ENCODE data around the gene EVL. TPM values are rescaled to one million over a fixed set of nuclear protein-coding genes. Genes with fewer than 3 reads are reported as not detected.
A peak's percentile ranks its signal among the peaks of the same experiment; 100 is the strongest.

Gene EVL
- total RNA-seq, 4 donors from 2014 or later, result 22.8 to 86.4 (median 45.2) TPM

DNA sequence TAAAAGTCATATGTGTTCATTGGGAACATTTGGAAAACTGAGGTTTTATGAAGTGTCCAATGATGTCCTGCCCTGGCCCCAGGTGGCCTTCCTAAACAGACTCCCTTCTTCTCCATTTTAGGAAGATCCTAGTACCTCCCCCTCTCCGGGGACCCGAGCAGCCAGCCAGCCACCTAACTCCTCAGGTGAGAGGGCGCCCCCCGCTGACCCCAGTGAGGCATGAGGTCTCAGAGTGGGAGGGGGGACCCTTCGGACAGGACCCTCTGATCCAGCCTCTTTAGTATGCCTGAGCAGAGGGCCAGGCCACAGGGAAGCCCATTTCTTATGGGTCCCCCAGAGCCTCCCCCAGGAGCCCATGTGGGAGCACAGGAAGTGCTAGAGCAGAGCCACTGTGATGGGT lies 70.6 kb downstream of the EVL start:
- no peak for DNase-seq
- intact Hi-C loops (cut with DNase I; ENCODE audit: low total_unique reads) (no loop called here), in situ Hi-C loops (cut with MboI; ENCODE audit: low pct_ligation_motif_present in 1 of 4, low pct_unique_long_range_greater_than_20kb in 1 of 4, low sequenced_read_pairs in 3 of 4) (no loop called here)
- Histone ChIP-seq H3K36me3 (no peaks in the 10 kb centered on the region), H3K27me3 (no peaks in the 10 kb centered on the region), H3K4me3 (no peak overlapping the region), H3K9me3 (no peaks in the 10 kb centered on the region), H3K4me1 (peaks cover 0 to 11% (median 7%) of the 10 kb centered on the region in 4 donors), H3K27ac (no peak overlapping the region)
- 87% methylated on average over 5 of the region's 5 CpGs; no CpG with 5 or more reads in 1 of the 2 donors for WGBS, 2 donors (ENCODE audit: low coverage in 1 of 2)
- TF ChIP-seq POLR2AphosphoS5 (IDR thresholded peaks at IDR 0.05), result no peak
- no peak for TF ChIP-seq EP300 (IDR thresholded peaks at IDR 0.05; ENCODE audit: low read depth)
- TF ChIP-seq, protein P1, sequence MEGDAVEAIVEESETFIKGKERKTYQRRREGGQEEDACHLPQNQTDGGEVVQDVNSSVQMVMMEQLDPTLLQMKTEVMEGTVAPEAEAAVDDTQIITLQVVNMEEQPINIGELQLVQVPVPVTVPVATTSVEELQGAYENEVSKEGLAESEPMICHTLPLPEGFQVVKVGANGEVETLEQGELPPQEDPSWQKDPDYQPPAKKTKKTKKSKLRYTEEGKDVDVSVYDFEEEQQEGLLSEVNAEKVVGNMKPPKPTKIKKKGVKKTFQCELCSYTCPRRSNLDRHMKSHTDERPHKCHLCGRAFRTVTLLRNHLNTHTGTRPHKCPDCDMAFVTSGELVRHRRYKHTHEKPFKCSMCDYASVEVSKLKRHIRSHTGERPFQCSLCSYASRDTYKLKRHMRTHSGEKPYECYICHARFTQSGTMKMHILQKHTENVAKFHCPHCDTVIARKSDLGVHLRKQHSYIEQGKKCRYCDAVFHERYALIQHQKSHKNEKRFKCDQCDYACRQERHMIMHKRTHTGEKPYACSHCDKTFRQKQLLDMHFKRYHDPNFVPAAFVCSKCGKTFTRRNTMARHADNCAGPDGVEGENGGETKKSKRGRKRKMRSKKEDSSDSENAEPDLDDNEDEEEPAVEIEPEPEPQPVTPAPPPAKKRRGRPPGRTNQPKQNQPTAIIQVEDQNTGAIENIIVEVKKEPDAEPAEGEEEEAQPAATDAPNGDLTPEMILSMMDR (IDR thresholded peaks at IDR 0.05), result no peak
- no peak for TF ChIP-seq POLR2A (IDR thresholded peaks at IDR 0.05)

DNA sequence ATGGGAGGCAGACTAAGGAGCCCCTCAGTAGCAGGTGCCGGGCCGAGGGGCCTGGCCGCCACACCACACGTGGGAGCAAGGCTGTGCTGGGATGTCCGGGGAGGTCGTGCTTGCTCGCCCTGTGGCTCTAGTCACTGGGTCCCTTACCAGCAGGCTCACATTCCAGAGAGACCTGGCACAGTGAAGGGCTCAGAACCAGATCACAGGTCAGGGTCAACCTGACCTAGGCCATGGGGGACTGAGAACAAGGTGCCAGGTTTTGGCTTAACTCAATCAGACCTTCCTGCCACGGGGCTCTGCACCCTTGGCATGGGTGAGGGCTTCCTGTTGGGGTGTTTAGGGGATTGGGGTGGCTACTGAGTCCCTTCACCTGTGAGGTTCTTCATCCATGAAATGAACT lies 72.0 kb downstream of the EVL start:
- 80% methylated on average over 7 of the region's 8 CpGs; no CpG with 5 or more reads in 1 of the 2 donors for WGBS, 2 donors (ENCODE audit: low coverage in 1 of 2)
- Histone ChIP-seq H3K36me3 (no peaks in the 10 kb centered on the region), H3K27me3 (no peaks in the 10 kb centered on the region), H3K27ac (no peak overlapping the region), H3K9me3 (no peaks in the 10 kb centered on the region), H3K4me1 (peaks cover 0 to 24% (median 13%) of the 10 kb centered on the region in 4 donors), H3K4me3 (no peak overlapping the region)
- no peak for TF ChIP-seq EP300 (IDR thresholded peaks at IDR 0.05; ENCODE audit: low read depth)
- TF ChIP-seq POLR2A (IDR thresholded peaks at IDR 0.05), result no peak
- no peak for TF ChIP-seq POLR2AphosphoS5 (IDR thresholded peaks at IDR 0.05)
- TF ChIP-seq, protein P1 (IDR thresholded peaks at IDR 0.05), result no peak
- intact Hi-C loops (cut with DNase I; ENCODE audit: low total_unique reads) (no loop called here), in situ Hi-C loops (cut with MboI; ENCODE audit: low pct_ligation_motif_present in 1 of 4, low pct_unique_long_range_greater_than_20kb in 1 of 4, low sequenced_read_pairs in 3 of 4) (no loop called here)
- DNase-seq, result no peak

DNA sequence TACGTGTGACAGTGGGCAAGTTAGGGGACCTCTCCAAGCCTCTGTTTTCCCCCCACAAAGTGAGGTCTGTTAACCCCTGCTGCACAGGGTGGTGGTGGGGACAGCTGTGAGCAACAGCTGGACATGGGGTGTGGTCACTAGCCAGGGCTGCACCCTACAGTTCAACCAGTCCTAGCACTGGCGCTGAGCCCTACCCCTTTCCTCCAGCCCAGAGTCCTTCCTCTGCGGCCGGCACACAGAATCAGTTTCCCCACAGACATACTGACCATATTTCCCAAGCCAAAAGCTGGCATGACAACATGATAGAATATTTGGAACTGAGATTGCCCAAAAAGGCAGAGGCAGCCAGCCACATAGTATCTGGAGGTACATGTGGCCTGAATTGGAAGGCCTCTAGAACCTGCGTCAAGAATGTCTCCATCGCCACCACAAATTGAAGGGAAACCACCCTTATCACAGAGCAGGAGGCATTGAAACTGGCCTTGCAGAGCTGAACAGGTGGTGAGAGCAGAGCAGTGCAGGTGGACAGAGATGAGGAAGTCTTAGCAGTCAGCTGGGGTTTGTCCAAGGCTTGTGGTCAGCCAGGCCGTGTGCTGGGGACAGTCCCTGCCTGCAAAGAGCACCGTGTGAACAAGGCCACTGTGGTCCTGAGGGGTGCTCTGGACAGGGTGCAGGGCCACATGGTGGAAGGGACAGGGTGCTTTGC lies 73.0 kb downstream of the EVL start:
- Histone ChIP-seq H3K4me1 (peaks cover 3 to 35% (median 24%) of the 10 kb centered on the region in 4 donors), H3K9me3 (no peaks in the 10 kb centered on the region), H3K4me3 (no peak overlapping the region), H3K27me3 (no peaks in the 10 kb centered on the region), H3K27ac (peak overlapping the region in 1 of 4 donors; percentile 25), H3K36me3 (no peaks in the 10 kb centered on the region)
- in situ Hi-C loops (cut with MboI; ENCODE audit: low pct_ligation_motif_present in 1 of 4, low pct_unique_long_range_greater_than_20kb in 1 of 4, low sequenced_read_pairs in 3 of 4) (no loop called here), intact Hi-C loops (cut with DNase I; ENCODE audit: low total_unique reads) (no loop called here)
- WGBS, 2 donors (ENCODE audit: low coverage in 1 of 2), result 60 to 68% methylated on average over 2 to 8 of the region's 8 CpGs
- DNase-seq, result peak; percentile 58
- no peak for TF ChIP-seq EP300 (IDR thresholded peaks at IDR 0.05; ENCODE audit: low read depth)
- no peak for TF ChIP-seq POLR2A (IDR thresholded peaks at IDR 0.05)
- no peak for TF ChIP-seq POLR2AphosphoS5 (IDR thresholded peaks at IDR 0.05)
- TF ChIP-seq, protein P1 (IDR thresholded peaks at IDR 0.05), result no peak

DNA sequence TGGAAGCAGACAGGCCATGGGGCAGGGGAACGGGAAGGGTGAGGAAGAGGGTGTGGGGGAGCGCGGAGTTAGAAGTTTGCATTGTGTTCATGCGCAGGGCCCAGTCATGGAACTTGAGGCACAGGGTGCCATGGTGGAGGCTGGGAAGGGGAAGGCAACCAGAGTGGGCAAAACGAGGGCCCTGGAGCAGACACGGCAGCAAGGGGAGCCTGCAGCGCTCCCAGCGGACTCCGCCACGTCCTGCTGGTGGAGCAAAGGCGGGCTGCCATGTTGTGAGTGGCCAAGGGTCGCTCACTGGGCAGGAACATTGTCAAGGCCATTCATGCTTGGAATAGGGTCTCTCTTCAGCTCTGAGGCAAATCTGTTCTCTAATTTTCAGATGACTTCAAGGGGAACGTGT lies 73.7 kb downstream of the EVL start:
- WGBS, 2 donors (ENCODE audit: low coverage in 1 of 2), result 80 to 92% methylated on average over 1 to 13 of the region's 13 CpGs
- in situ Hi-C loops (cut with MboI; ENCODE audit: low pct_ligation_motif_present in 1 of 4, low pct_unique_long_range_greater_than_20kb in 1 of 4, low sequenced_read_pairs in 3 of 4), result no loop called here

More for the DNA sequence above, 73.7 kb downstream of the EVL start:
- H3K27ac ChIP-seq, result no peak overlapping the region
- H3K9me3 ChIP-seq, result no peaks in the 10 kb centered on the region
- H3K4me3 ChIP-seq, result no peak overlapping the region
- no peaks in the 10 kb centered on the region for H3K36me3 ChIP-seq
- peaks cover 3 to 39% (median 27%) of the 10 kb centered on the region in 4 donors for H3K4me1 ChIP-seq
- no peak for DNase-seq
- intact Hi-C loops (cut with DNase I; ENCODE audit: low total_unique reads), result no loop called here
- no peaks in the 10 kb centered on the region for H3K27me3 ChIP-seq
- TF ChIP-seq POLR2A (IDR thresholded peaks at IDR 0.05) (no peak), POLR2AphosphoS5 (IDR thresholded peaks at IDR 0.05) (no peak), EP300 (IDR thresholded peaks at IDR 0.05; ENCODE audit: low read depth) (no peak)
- TF ChIP-seq, protein P1 (IDR thresholded peaks at IDR 0.05), result no peak
